Measurements from ENCODE around the gene OPN1MW3. TPM values are rescaled to one million over a fixed set of nuclear protein-coding genes. Genes with fewer than 3 reads are reported as not detected.
"Not testable (repeated sequence)": the region's sequence is repeated elsewhere in the genome, so short reads cannot be mapped to it uniquely, and the experiment has no call there.

OPN1MW3 gene
- total RNA-seq, 6 donors from 2014 or later = not detected

DNA sequence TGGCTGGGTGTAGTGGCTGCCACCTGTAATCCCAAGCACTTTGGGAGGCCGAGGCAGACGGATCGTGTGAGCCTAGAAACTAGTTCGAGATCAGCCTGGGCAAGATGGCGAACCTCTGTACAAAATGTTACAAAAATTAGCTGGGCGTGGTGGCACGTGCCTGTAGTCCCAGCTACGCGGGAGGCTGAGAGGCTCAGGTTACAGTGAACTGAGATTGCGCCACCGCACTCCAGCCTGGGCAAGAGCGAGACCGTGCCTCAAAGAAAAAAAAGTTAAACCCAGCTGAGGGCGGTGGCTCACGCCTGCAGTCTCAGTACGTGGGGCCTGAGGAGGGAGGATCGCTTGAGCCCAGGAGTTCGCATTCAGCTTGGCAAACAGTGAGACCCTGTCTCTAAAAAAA lies 39.3 kb downstream of the OPN1MW3 start:
- DNase-seq = no peak
- TF ChIP-seq, protein P1, sequence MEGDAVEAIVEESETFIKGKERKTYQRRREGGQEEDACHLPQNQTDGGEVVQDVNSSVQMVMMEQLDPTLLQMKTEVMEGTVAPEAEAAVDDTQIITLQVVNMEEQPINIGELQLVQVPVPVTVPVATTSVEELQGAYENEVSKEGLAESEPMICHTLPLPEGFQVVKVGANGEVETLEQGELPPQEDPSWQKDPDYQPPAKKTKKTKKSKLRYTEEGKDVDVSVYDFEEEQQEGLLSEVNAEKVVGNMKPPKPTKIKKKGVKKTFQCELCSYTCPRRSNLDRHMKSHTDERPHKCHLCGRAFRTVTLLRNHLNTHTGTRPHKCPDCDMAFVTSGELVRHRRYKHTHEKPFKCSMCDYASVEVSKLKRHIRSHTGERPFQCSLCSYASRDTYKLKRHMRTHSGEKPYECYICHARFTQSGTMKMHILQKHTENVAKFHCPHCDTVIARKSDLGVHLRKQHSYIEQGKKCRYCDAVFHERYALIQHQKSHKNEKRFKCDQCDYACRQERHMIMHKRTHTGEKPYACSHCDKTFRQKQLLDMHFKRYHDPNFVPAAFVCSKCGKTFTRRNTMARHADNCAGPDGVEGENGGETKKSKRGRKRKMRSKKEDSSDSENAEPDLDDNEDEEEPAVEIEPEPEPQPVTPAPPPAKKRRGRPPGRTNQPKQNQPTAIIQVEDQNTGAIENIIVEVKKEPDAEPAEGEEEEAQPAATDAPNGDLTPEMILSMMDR (IDR thresholded peaks at IDR 0.05) = no peak
- TF ChIP-seq POLR2A (IDR thresholded peaks at IDR 0.05) (no peak), EP300 (IDR thresholded peaks at IDR 0.05) (no peak), POLR2AphosphoS5 (IDR thresholded peaks at IDR 0.05) (no peak)

DNA sequence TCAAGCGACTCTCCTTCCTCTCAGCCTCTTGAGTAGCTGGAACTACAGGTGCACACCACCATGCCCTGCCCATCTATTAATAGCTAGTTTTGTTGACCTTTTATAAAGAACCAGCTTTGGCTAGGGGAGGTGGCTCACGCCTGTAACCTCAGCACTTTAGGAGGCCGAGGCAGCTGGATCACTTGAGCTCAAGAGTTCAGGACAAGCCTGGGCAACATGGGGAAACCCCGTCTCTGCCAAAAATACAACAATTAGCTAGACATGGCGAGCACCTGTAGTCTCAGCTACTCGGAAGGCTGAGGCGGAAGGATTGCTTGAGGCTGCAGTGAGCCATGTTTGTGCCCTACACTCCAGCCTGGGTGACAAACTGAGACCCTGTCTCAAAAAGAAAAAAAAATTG lies 40.9 kb downstream of the OPN1MW3 start:
- Histone ChIP-seq H3K36me3 (no peaks in the 10 kb centered on the region), H3K27ac (no peak overlapping the region), H3K4me1 (no peaks in the 10 kb centered on the region), H3K9me3 (peaks cover 0 to 4% (median 0%) of the 10 kb centered on the region in 4 donors), H3K27me3 (no peaks in the 10 kb centered on the region), H3K4me3 (no peak overlapping the region)
- 62 to 82% methylated on average over 5 to 7 of the region's 7 CpGs for WGBS, 2 donors
- peak in 1 of 2 donors; percentile 31 for DNase-seq
- TF ChIP-seq EP300 (IDR thresholded peaks at IDR 0.05) = no peak
- TF ChIP-seq, protein P1 (IDR thresholded peaks at IDR 0.05) = no peak
- TF ChIP-seq POLR2A (IDR thresholded peaks at IDR 0.05) = no peak
- no peak for ATAC-seq (ENCODE audit: low FRiP score in 2 of 2)

More for the DNA sequence above, 39.3 kb downstream of the OPN1MW3 start:
- Histone ChIP-seq H3K9me3 (peaks cover 0 to 4% (median 0%) of the 10 kb centered on the region in 4 donors), H3K27ac (no peak overlapping the region), H3K4me1 (no peaks in the 10 kb centered on the region), H3K4me3 (no peak overlapping the region), H3K27me3 (no peaks in the 10 kb centered on the region), H3K36me3 (no peaks in the 10 kb centered on the region)
- no peak for ATAC-seq (ENCODE audit: low FRiP score in 2 of 2)
- 84% methylated on average over 17 to 18 of the region's 18 CpGs for WGBS, 2 donors

DNA sequence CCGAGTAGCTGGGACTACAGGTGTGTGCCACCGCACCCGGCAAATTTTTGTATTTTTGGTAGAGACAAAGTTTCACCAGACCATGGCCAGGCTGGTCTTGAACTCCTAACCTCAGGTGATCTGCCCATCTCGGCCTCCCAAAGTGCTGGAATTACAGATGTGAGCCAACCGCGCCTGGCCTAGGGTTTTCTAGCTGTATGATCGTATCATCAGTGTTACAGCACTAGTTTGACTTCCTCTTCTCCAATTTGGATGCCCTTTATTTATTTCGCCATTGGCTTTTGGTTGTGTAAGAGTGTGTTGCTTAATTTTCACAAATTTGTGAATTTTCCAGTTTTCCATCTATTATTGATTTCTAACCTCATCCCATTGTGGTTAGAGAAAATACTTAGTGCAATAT lies 43.4 kb downstream of the OPN1MW3 start:
- no peak for TF ChIP-seq POLR2AphosphoS5 (IDR thresholded peaks at IDR 0.05)
- TF ChIP-seq EP300 (IDR thresholded peaks at IDR 0.05) = no peak
- TF ChIP-seq, protein P1 (IDR thresholded peaks at IDR 0.05) = no peak
- no peak for TF ChIP-seq POLR2A (IDR thresholded peaks at IDR 0.05)
- Histone ChIP-seq H3K36me3 (no peaks in the 10 kb centered on the region), H3K27me3 (no peaks in the 10 kb centered on the region), H3K4me1 (no peaks in the 10 kb centered on the region), H3K27ac (peak overlapping the region in 1 of 4 donors; percentile 20), H3K4me3 (no peak overlapping the region), H3K9me3 (no peaks in the 10 kb centered on the region)
- ATAC-seq (ENCODE audit: low FRiP score in 2 of 2) = no peak
- 79 to 93% methylated on average over 4 to 8 of the region's 8 CpGs for WGBS, 2 donors
- DNase-seq = peak in 1 of 2 donors; percentile 47

DNA sequence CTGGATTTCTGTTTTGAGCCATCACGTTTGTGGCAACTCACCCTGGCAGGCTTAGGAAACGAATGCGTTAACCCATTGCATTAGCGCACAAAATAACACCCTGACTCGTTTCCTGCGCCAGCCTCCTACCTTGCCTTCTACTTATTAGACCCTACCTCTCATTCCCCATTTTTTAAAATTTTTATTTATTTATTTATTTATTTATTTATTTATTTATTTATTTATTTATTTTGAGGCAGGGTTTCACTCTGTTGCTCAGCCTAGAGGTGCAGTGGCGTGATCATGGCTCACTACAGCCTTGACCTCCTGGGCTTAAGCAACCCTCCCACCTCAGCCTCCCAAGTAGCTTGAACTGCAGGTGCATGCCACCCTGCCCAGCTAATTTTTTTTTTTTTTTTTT lies 45.6 kb downstream of the OPN1MW3 start:
- not testable (repeated sequence) for H3K4me3 ChIP-seq; H3K9me3 ChIP-seq; H3K4me1 ChIP-seq; H3K36me3 ChIP-seq; H3K27ac ChIP-seq; H3K27me3 ChIP-seq; DNase-seq; ATAC-seq (ENCODE audit: low FRiP score in 2 of 2)
- 76 to 94% methylated on average over 6 to 7 of the region's 7 CpGs for WGBS, 2 donors

DNA sequence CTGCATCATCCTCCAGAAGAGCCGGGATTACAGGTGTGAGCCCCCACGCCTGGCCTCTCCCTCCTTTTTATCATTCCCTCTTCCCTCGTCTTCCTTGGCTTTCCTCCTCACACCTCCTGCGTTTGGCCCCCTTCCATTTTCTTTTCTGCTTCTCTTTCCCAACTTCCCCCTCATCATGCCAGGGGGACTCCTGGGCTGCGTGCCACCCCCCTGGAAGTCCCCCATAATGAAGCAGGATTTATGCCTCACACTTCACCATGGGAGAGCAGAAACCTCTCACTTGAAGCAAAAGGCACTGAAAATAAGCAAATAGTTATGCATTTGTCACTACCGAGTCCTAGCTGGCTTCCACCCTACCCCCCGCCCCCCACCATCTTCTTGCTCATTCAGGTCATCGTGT lies 46.1 kb downstream of the OPN1MW3 start:
- Histone ChIP-seq H3K4me3 (no peak overlapping the region), H3K9me3 (no peaks in the 10 kb centered on the region), H3K27ac (no peak overlapping the region), H3K36me3 (no peaks in the 10 kb centered on the region), H3K27me3 (no peaks in the 10 kb centered on the region), H3K4me1 (peaks cover 0 to 4% (median 0%) of the 10 kb centered on the region in 4 donors)
- no peak for DNase-seq
- ATAC-seq (ENCODE audit: low FRiP score in 2 of 2) = no peak
- 60 to 72% methylated on average over 6 to 8 of the region's 8 CpGs for WGBS, 2 donors
- no peak for TF ChIP-seq POLR2A (IDR thresholded peaks at IDR 0.05)
- TF ChIP-seq POLR2AphosphoS5 (IDR thresholded peaks at IDR 0.05) = no peak
- TF ChIP-seq, protein P1 (IDR thresholded peaks at IDR 0.05) = no peak
- TF ChIP-seq EP300 (IDR thresholded peaks at IDR 0.05) = no peak

Measured in upper lobe of left lung (tissue), 6 donors.